Smooth muscle cell (in vitro differentiated cells): ENCODE data around the gene GUCY2C. TPM values are rescaled to one million over a fixed set of nuclear protein-coding genes. Genes with fewer than 3 reads are reported as not detected.
A peak's percentile ranks its signal among the peaks of the same experiment; 100 is the strongest.
"Not testable (repeated sequence)": the region's sequence is repeated elsewhere in the genome, so short reads cannot be mapped to it uniquely, and the experiment has no call there.

Experiments
- DNase-seq: peaks from one replicate; lab custom pipeline; 2025; ENCODE audit not compliant: unreplicated experiment; lab: John Stamatoyannopoulos, UW
- H2AFZ ChIP-seq: fragments of 200-600 bp; sonication (generic); 2 replicates; pipeline ENCODE4 v1.6.0; 2016; ENCODE audit warnings: antibody characterized with exemption, low read depth, mild to moderate bottlenecking
- H3F3A ChIP-seq: fragments of 200-600 bp; sonication (generic); 2 replicates; pipeline ENCODE4 v1.6.0; 2017; ENCODE audit warnings: antibody characterized with exemption, low read depth
- H3K27ac ChIP-seq: fragments of 200-600 bp; sonication (generic); 2 replicates; pipeline ENCODE4 v1.5.1; 2016; ENCODE audit warnings: low read depth, mild to moderate bottlenecking
- H3K27me3 ChIP-seq: fragments of 200-600 bp; sonication (generic); 2 replicates; pipeline ENCODE4 v1.6.1; 2016; ENCODE audit warnings: low read depth, mild to moderate bottlenecking
- H3K36me3 ChIP-seq: fragments of 200-600 bp; sonication (generic); 2 replicates; pipeline ENCODE4 v1.5.1; 2016; ENCODE audit warnings: low read depth
- H3K4me1 ChIP-seq: fragments of 200-600 bp; sonication (generic); 2 replicates; pipeline ENCODE4 v1.5.1; 2016; ENCODE audit warnings: low read depth
- H3K4me2 ChIP-seq: fragments of 200-600 bp; sonication (generic); 2 replicates; pipeline ENCODE4 v1.6.0; 2016; ENCODE audit warnings: mild to moderate bottlenecking
- H3K4me3 ChIP-seq: fragments of 200-600 bp; sonication (generic); 2 replicates; pipeline ENCODE4 v1.5.1; 2016; ENCODE audit warnings: mild to moderate bottlenecking
- H3K79me2 ChIP-seq: fragments of 200-600 bp; sonication (generic); 2 replicates; pipeline ENCODE4 v1.6.0; 2016; ENCODE audit warnings: low read depth, mild to moderate bottlenecking
- H3K9ac ChIP-seq: fragments of 200-600 bp; sonication (generic); 2 replicates; pipeline ENCODE4 v1.6.0; 2016; ENCODE audit warnings: low read depth
- H3K9me3 ChIP-seq: fragments of 200-600 bp; sonication (generic); replicated peaks from 2 replicates; pipeline ENCODE4 v1.5.1; 2016; ENCODE audit warnings: low read depth
- H4K20me1 ChIP-seq: fragments of 200-600 bp; sonication (generic); 2 replicates; pipeline ENCODE4 v1.6.0; 2016; ENCODE audit warnings: low read depth
- WGBS: methylation state at CpG from one replicate; pipeline ENCODE4 v1.1.7; 2016; ENCODE audit warnings: low lambda C conversion rate; 5-methylcytosine and 5-hydroxymethylcytosine counted together
- polyA plus RNA-seq: library from polyadenylated mRNA; unstranded; fragments of >200 nt; fragmentation: Nextera tagmentation; extraction: Ambion mirVana; gene quantifications from 2 replicates; pipeline ENCODE4 v1.2.1, GENCODE V29; 2016
- total RNA-seq: library from RNA; depleted of rRNA; stranded (reverse); fragments of >200 nt; gene quantifications from 2 replicates; pipeline ENCODE4 v1.2.3, GENCODE V29; 2014
- TF ChIP-seq, protein P1 (sequence below): fragments of 200-600 bp; sonication (generic); IDR thresholded peaks from 2 replicates; pipeline ENCODE4 v1.5.1; 2017; ENCODE audit warnings: borderline replicate concordance, mild to moderate bottlenecking, antibody characterized with exemption; ENCODE audit not compliant: insufficient read depth, poor library complexity, severe bottlenecking

GUCY2C gene
- total RNA-seq = not detected in 2 replicates
- polyA plus RNA-seq = 0.08 TPM in 1 of 2 replicates, not detected in the other

DNA sequence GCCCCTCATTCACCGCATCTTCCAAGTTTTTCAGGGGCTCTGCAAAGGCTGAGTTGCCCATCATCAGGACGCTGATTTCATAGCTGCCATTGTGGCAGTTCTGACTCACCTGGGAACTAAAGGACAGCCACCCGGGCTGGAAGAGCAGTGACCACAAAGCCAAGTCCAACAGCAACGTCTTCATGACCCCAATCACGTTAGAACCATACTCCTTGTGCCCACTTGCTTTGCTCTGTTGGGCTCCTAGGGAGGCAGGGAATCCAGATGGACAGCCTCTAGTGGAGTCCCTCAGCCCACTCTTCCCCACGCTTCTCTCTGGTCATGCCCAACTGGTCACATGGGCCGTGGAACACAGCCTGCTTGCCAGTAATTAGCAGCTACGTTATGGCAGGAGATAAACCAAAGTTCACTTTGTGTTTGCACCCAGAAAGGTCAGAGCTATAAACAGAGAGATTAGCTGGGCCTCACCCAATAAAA is at the start of gene GUCY2C:
TSS of gene GUCY2C (minus strand) at position 335 of the 477 bp plus-strand sequence. CDS start at position 184, 151 bp downstream.
- H3K27ac ChIP-seq = no peak within 1 kb of the TSS
- H3K36me3 ChIP-seq = no peaks in the 10 kb centered on the region
- H2AFZ ChIP-seq = no peak within 1 kb of the TSS
- 78% methylated on average over 8 of the region's 8 CpGs for WGBS
- no peak within 1 kb of the TSS for H3K9ac ChIP-seq
- no peaks in the 10 kb centered on the region for H3K4me1 ChIP-seq
- no peak within 1 kb of the TSS for H3K4me2 ChIP-seq
- H3K9me3 ChIP-seq = no peaks in the 10 kb centered on the region
- DNase-seq = no peak
- H3K27me3 ChIP-seq = no peaks in the 10 kb centered on the region
- peak within 1 kb of the TSS; percentile 36 for H3K4me3 ChIP-seq
- H3F3A ChIP-seq = no peaks in the 10 kb centered on the region
- no peaks in the 10 kb centered on the region for H3K79me2 ChIP-seq
- TF ChIP-seq, protein P1, sequence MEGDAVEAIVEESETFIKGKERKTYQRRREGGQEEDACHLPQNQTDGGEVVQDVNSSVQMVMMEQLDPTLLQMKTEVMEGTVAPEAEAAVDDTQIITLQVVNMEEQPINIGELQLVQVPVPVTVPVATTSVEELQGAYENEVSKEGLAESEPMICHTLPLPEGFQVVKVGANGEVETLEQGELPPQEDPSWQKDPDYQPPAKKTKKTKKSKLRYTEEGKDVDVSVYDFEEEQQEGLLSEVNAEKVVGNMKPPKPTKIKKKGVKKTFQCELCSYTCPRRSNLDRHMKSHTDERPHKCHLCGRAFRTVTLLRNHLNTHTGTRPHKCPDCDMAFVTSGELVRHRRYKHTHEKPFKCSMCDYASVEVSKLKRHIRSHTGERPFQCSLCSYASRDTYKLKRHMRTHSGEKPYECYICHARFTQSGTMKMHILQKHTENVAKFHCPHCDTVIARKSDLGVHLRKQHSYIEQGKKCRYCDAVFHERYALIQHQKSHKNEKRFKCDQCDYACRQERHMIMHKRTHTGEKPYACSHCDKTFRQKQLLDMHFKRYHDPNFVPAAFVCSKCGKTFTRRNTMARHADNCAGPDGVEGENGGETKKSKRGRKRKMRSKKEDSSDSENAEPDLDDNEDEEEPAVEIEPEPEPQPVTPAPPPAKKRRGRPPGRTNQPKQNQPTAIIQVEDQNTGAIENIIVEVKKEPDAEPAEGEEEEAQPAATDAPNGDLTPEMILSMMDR = no peak
- H4K20me1 ChIP-seq = no peaks in the 10 kb centered on the region

GRCh38 chr12:14743061-14743460 is 46.7 kb upstream of the GUCY2C start:
- H3K27me3 ChIP-seq = no peaks in the 10 kb centered on the region
- H4K20me1 ChIP-seq = no peaks in the 10 kb centered on the region
- no peak overlapping the region for H3K4me3 ChIP-seq
- H2AFZ ChIP-seq = no peak overlapping the region
- no peaks in the 10 kb centered on the region for H3K9me3 ChIP-seq
- TF ChIP-seq, protein P1 = no peak
- DNase-seq = no peak
- 97% methylated on average over 1 of the region's 1 CpG for WGBS
- no peaks in the 10 kb centered on the region for H3F3A ChIP-seq
- H3K4me1 ChIP-seq = no peaks in the 10 kb centered on the region
- H3K27ac ChIP-seq = no peak overlapping the region
- no peak overlapping the region for H3K4me2 ChIP-seq
- no peaks in the 10 kb centered on the region for H3K36me3 ChIP-seq
- no peaks in the 10 kb centered on the region for H3K79me2 ChIP-seq
- H3K9ac ChIP-seq = no peak overlapping the region

DNA sequence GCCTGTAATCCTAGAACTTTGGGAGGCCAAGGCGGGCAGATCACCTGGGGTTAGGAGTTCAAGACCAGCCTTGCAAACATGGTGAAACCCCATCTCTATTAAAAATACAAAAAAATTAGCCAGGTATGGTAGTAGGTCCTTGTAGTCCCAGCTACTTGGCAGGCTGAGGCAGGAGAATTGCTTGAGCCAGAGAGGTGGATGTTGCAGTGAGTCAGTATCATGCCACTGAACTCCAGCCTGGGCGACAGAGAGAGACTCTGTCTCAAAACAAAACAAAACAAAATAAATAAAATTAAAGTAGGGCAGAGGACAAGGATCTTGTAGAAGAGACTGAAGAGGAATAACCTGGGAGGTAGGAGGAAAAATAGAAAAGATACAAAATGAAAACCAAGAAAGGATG is 45.5 kb upstream of the GUCY2C start:
- Histone ChIP-seq H3K4me3 (no peak overlapping the region), H3K4me1 (no peaks in the 10 kb centered on the region), H4K20me1 (no peaks in the 10 kb centered on the region), H3K27me3 (no peaks in the 10 kb centered on the region), H3F3A (no peaks in the 10 kb centered on the region), H2AFZ (no peak overlapping the region), H3K9me3 (no peaks in the 10 kb centered on the region), H3K36me3 (no peaks in the 10 kb centered on the region), H3K4me2 (no peak overlapping the region), H3K27ac (no peak overlapping the region), H3K79me2 (no peaks in the 10 kb centered on the region), H3K9ac (no peak overlapping the region)
- DNase-seq = no peak
- WGBS = 100% methylated on average over 2 of the region's 2 CpGs
- TF ChIP-seq, protein P1 = no peak

GRCh38 chr12:14741153-14741552 is 44.8 kb upstream of the GUCY2C start:
- Histone ChIP-seq H3F3A (no peaks in the 10 kb centered on the region), H4K20me1 (no peaks in the 10 kb centered on the region), H3K27ac (no peak overlapping the region), H2AFZ (no peak overlapping the region), H3K4me1 (no peaks in the 10 kb centered on the region), H3K27me3 (no peaks in the 10 kb centered on the region), H3K9me3 (no peaks in the 10 kb centered on the region), H3K36me3 (no peaks in the 10 kb centered on the region), H3K4me2 (no peak overlapping the region), H3K79me2 (no peaks in the 10 kb centered on the region), H3K9ac (no peak overlapping the region), H3K4me3 (no peak overlapping the region)
- TF ChIP-seq, protein P1 = no peak
- DNase-seq = no peak
- WGBS = 94% methylated on average over 4 of the region's 4 CpGs

GRCh38 chr12:14736441-14736840 is 40.0 kb upstream of the GUCY2C start:
- not testable (repeated sequence) for H3K4me3 ChIP-seq, H3K79me2 ChIP-seq, H3K36me3 ChIP-seq, H3K27ac ChIP-seq, H3K27me3 ChIP-seq, DNase-seq, H3K9ac ChIP-seq, H4K20me1 ChIP-seq, H3K4me2 ChIP-seq, H3K4me1 ChIP-seq, H2AFZ ChIP-seq, H3F3A ChIP-seq, H3K9me3 ChIP-seq
- WGBS = 94% methylated on average over 16 of the region's 16 CpGs
